BE2C (cell line): ENCODE results near the gene TADA1.

Experiments used
- DNase-seq: peaks from one replicate; pipeline ENCODE4 v3.0.0-alpha.2; 2020
- H3K27me3 ChIP-seq: fragments of 250-450 bp; sonication (Bioruptor Pico); 2 replicates; pipeline ENCODE4 v1.5.1; 2020; ENCODE audit warnings: mild to moderate bottlenecking
- H3K36me3 ChIP-seq: fragments of 250-450 bp; sonication (Bioruptor Pico); 2 replicates; pipeline ENCODE4 v1.5.1; 2020; ENCODE audit warnings: mild to moderate bottlenecking
- H3K4me1 ChIP-seq: fragments of 250-450 bp; sonication (Bioruptor Pico); 2 replicates; pipeline ENCODE4 v1.5.1; 2020
- H3K4me3 ChIP-seq: 2 replicates; pipeline ENCODE4 v1.5.1; 2011; ENCODE audit warnings: low read depth, low read length
- H3K9me3 ChIP-seq: fragments of 250-450 bp; sonication (Bioruptor Pico); 2 replicates; pipeline ENCODE4 v1.5.1; 2020
- TF ChIP-seq, protein P1 (sequence below): IDR thresholded peaks from 2 replicates; pipeline ENCODE4 v1.5.1; 2012; ENCODE audit warnings: mild to moderate bottlenecking, low read depth, low read length

TADA1 gene

DNA sequence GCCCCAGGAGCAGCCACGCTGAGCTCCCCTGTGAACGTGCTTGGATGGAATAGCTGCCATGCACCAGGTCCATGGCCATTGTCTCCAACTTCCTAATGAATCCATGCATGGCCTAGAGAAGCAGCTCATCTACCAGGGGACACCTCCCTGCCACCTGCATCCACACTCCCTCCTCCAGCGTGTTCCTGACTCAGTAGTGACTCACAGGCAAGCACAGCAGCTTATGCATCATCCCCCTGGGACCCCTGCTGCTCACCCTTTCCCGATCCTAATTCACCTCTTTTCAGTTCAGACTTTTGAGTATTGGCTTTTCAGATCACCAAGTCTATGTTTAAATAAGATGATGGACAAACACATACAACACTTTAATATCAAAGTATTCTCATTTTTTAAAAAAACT, 39.9 kb upstream of the TADA1 start:
- H3K27me3 ChIP-seq = peaks cover 42% of the 10 kb centered on the region
- no peak overlapping the region for H3K4me3 ChIP-seq
- TF ChIP-seq, protein P1, sequence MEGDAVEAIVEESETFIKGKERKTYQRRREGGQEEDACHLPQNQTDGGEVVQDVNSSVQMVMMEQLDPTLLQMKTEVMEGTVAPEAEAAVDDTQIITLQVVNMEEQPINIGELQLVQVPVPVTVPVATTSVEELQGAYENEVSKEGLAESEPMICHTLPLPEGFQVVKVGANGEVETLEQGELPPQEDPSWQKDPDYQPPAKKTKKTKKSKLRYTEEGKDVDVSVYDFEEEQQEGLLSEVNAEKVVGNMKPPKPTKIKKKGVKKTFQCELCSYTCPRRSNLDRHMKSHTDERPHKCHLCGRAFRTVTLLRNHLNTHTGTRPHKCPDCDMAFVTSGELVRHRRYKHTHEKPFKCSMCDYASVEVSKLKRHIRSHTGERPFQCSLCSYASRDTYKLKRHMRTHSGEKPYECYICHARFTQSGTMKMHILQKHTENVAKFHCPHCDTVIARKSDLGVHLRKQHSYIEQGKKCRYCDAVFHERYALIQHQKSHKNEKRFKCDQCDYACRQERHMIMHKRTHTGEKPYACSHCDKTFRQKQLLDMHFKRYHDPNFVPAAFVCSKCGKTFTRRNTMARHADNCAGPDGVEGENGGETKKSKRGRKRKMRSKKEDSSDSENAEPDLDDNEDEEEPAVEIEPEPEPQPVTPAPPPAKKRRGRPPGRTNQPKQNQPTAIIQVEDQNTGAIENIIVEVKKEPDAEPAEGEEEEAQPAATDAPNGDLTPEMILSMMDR = no peak
- no peaks in the 10 kb centered on the region for H3K4me1 ChIP-seq
- H3K9me3 ChIP-seq = no peaks in the 10 kb centered on the region
- no peaks in the 10 kb centered on the region for H3K36me3 ChIP-seq
- DNase-seq = no peak

DNA sequence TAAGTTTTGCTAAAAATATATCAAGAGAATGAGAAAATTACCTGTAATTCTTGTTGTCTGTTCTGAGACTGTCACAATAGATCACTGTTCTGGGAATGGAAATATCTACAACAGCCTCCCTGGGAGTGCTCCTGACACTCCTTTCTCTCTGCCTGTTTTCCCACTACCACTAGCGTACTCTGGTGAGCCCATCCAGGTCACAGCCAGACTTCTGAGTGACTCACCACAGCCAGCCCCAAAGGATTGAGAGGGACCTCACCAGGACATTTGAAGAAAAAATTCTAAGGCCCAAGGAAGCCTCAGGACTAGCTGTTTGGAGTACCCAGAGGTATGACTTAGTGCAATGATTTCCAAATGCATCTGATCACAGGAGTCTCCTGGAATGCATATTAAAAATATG, 39.0 kb upstream of the TADA1 start:
- no peak for DNase-seq
- Histone ChIP-seq H3K9me3 (no peaks in the 10 kb centered on the region), H3K27me3 (peaks cover 33% of the 10 kb centered on the region), H3K4me1 (no peaks in the 10 kb centered on the region), H3K4me3 (no peak overlapping the region), H3K36me3 (no peaks in the 10 kb centered on the region)
- TF ChIP-seq, protein P1 = no peak

DNA sequence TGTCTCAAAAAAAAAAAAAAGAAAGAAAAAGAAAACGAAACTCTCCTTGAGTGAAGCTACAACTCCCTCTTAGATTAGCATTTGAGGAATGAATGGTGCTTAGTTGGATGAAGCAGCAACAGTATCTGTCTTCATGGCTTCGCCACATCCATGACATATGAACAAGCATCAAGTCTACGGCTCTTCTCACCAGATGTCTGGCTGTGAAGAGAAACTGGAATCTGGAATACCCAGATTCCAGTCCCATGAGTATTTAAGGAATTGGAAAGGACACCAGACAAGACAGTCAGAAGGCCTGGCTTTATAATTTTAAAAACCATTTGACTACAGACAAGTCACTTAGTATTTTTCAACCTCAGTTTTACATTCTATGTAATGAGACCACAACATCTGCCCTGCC, 38.0 kb upstream of the TADA1 start:
- H3K9me3 ChIP-seq = no peaks in the 10 kb centered on the region

DNA sequence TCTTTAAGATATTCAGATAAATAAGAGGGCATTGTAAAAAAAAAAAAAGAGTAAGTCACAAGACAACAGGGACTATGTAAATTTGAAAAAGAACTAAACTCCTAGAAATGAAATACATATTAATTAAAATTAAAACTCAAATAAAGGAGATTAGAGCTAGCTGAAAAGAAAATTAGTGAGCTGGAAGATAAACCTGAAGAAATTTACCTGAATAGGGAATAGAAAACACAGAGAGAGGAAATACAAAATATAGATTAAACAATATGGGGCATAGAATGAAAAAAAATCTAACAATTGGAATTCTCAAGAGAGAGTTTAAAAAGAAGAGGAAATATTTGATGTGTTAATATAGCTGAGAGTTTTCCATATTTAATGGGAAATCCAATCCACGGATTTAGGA, 35.6 kb upstream of the TADA1 start:
- Histone ChIP-seq H3K9me3 (no peaks in the 10 kb centered on the region), H3K27me3 (no peaks in the 10 kb centered on the region), H3K4me3 (no peak overlapping the region), H3K4me1 (no peaks in the 10 kb centered on the region), H3K36me3 (no peaks in the 10 kb centered on the region)
- no peak for DNase-seq
- TF ChIP-seq, protein P1 = no peak

More for the DNA sequence above, 38.0 kb upstream of the TADA1 start:
- H3K4me3 ChIP-seq = no peak overlapping the region
- H3K36me3 ChIP-seq = no peaks in the 10 kb centered on the region
- DNase-seq = no peak
- H3K27me3 ChIP-seq = peaks cover 24% of the 10 kb centered on the region
- H3K4me1 ChIP-seq = no peaks in the 10 kb centered on the region
- TF ChIP-seq, protein P1 = no peak

DNA sequence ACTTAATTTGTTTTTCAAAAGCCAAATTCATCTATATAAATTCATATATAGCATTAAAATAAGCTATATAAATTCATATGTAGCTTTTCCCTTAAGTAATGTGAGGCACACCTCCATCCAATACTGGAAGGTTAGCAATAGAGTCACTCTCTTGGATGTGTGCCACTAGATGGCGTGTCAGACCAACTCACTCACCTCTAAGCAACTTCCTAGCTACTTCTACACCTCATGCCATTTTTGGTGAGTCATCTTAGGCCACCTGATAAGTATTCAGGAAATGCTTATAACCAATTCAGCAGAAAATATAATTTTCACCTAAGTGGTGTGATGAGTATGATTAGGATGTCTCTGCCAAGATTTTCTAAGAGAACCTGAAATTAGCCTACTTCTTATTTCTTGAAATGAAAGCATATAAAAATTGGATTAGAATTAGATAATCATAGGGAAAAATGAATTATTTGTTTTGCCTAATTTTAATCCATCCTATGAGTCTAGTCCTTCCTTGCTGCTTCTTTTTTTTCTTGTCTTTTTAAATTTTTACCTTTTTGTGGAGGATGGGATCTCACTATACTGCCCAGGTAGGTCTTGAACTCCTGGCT, 34.4 kb upstream of the TADA1 start:
- Histone ChIP-seq H3K36me3 (no peaks in the 10 kb centered on the region), H3K9me3 (no peaks in the 10 kb centered on the region), H3K27me3 (no peaks in the 10 kb centered on the region), H3K4me3 (no peak overlapping the region), H3K4me1 (no peaks in the 10 kb centered on the region)
- DNase-seq = peak; percentile 71
- TF ChIP-seq, protein P1 = peak; percentile 94

DNA sequence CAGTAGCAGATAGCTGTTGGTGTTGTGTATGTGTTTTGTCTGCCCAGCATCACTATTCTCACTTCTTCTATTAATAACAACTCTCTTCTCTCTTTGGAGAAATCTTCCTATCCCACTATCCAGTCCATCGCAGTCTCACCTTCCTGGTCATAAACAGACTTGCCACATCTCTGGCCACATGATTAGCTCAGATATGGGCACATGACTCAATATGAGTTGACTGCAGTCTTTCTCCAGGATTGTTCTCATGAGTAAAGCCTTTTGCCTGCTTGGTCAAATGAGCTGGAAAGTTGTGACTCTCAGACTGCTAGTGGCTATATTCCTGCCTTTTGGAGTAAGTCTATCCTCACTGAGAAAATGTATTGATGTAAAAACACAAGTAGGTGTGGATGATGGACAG, 32.9 kb upstream of the TADA1 start:
- Histone ChIP-seq H3K9me3 (no peaks in the 10 kb centered on the region), H3K27me3 (no peaks in the 10 kb centered on the region), H3K4me1 (no peaks in the 10 kb centered on the region), H3K36me3 (no peaks in the 10 kb centered on the region), H3K4me3 (no peak overlapping the region)
- no peak for DNase-seq
- TF ChIP-seq, protein P1 = no peak
